Measurements from ENCODE around the gene ALKBH1. TPM values are rescaled to one million over a fixed set of nuclear protein-coding genes. Genes with fewer than 3 reads are reported as not detected.
A peak's percentile ranks its signal among the peaks of the same experiment; 100 is the strongest.

The ALKBH1 gene
- total and polyA plus RNA-seq, 12 donors: 3.5 to 18.0 (median 12.0) TPM

DNA sequence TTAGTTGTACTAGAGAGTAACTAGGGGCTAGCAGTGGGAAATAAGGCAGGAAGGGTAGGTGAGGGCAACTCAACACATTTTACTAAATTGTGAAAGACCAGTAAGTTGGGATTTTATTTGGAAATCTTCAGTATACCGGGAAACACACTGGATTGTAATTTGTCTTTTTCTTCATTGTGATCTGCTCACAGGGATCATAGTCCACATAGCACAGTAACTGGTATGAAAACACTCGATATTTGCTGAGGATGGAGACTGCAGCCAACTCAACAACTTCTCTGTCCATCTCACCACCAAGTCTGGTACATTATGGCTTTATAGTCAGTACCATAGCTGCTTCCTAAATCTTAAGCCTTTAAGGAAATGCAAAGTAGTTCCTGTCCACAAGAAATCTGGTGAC is 2.5 kb upstream of the ALKBH1 start:
- DNase-seq: no peak
- H3K27me3 ChIP-seq: no peaks in the 10 kb centered on the region
- H3K4me3 ChIP-seq: no peak overlapping the region
- H3K27ac ChIP-seq: no peak overlapping the region
- TF ChIP-seq, protein P1, sequence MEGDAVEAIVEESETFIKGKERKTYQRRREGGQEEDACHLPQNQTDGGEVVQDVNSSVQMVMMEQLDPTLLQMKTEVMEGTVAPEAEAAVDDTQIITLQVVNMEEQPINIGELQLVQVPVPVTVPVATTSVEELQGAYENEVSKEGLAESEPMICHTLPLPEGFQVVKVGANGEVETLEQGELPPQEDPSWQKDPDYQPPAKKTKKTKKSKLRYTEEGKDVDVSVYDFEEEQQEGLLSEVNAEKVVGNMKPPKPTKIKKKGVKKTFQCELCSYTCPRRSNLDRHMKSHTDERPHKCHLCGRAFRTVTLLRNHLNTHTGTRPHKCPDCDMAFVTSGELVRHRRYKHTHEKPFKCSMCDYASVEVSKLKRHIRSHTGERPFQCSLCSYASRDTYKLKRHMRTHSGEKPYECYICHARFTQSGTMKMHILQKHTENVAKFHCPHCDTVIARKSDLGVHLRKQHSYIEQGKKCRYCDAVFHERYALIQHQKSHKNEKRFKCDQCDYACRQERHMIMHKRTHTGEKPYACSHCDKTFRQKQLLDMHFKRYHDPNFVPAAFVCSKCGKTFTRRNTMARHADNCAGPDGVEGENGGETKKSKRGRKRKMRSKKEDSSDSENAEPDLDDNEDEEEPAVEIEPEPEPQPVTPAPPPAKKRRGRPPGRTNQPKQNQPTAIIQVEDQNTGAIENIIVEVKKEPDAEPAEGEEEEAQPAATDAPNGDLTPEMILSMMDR (IDR thresholded peaks at IDR 0.05): no peak
- no peak for TF ChIP-seq POLR2A (IDR thresholded peaks at IDR 0.05)
- H3K36me3 ChIP-seq (replicated peaks in 1 of 2): peaks cover 0 to 40% of the 10 kb centered on the region in 2 donors
- H3K9me3 ChIP-seq (replicated peaks in 1 of 3): no peaks in the 10 kb centered on the region
- WGBS, 4 donors: 84 to 92% (median 88%) methylated on average over 2 of the region's 2 CpGs
- intact Hi-C loops (cut with DNase I): no loop called here
- H3K4me1 ChIP-seq (replicated peaks in 1 of 2): peaks cover 9 to 31% of the 10 kb centered on the region in 2 donors

DNA sequence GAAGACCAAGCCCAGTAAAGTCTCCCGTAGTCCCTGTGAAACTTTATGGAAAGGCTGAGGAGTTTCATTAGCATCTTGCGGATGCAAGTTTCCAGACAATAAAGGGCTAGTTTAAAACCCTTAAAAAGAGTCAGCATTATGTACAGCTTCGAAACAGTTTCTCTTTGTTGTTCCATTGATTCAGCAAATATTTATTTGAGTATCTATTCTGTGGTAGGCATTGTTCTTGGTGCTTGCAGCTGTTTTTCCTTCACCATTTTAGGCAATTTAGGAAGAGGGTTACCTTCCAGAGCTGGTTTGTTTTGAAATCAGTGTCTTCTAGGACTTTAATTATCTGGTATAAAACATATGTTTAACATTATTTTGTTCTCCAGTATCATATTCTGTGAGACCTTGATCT is 1.6 kb upstream of the ALKBH1 start:
- no peaks in the 10 kb centered on the region for H3K27me3 ChIP-seq
- H3K4me3 ChIP-seq: peak overlapping the region in 1 of 4 donors; percentile 86
- intact Hi-C loops (cut with DNase I): loop anchor here in 1 of 2 donors (10.0 kb wide), 1 partner anchor 245 kb away; no protein-coding TSS in a partner anchor
- H3K9me3 ChIP-seq (replicated peaks in 1 of 3): no peaks in the 10 kb centered on the region
- no peak for DNase-seq
- no peak overlapping the region for H3K27ac ChIP-seq
- 83 to 87% (median 85%) methylated on average over 3 of the region's 3 CpGs for WGBS, 4 donors
- peaks cover 0 to 31% of the 10 kb centered on the region in 2 donors for H3K36me3 ChIP-seq (replicated peaks in 1 of 2)
- peaks cover 9 to 31% of the 10 kb centered on the region in 2 donors for H3K4me1 ChIP-seq (replicated peaks in 1 of 2)
- TF ChIP-seq POLR2A (IDR thresholded peaks at IDR 0.05): no peak
- TF ChIP-seq, protein P1 (IDR thresholded peaks at IDR 0.05): no peak

DNA sequence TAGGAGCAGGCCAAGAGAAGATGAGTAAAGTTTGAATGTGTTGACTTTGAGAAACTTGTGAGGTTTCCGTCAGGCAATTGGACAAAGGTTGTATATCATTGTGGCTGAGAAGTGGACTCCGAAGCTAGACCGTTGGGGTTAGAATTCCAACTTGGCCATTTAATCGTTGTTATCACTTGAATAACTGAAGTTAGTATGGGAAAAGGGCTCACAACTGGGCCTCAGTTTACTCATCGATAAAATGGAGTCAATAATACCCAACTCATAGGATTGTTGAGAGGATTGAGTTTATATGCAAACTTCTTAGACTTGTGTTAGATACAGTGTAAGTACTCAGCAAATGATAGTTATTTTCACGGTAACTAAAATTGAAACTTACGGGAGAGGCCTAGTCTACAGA is 926 bp upstream of the ALKBH1 start:
- WGBS, 4 donors: 16 to 20% (median 17%) methylated on average over 7 of the region's 7 CpGs
- H3K4me3 ChIP-seq: peak overlapping the region; percentile 73 to 98 (median 89)
- TF ChIP-seq, protein P1 (IDR thresholded peaks at IDR 0.05): no peak
- TF ChIP-seq POLR2A (IDR thresholded peaks at IDR 0.05): no peak
- no peaks in the 10 kb centered on the region for H3K9me3 ChIP-seq (replicated peaks in 1 of 3)
- no peaks in the 10 kb centered on the region for H3K27me3 ChIP-seq
- no peak overlapping the region for H3K27ac ChIP-seq
- intact Hi-C loops (cut with DNase I): loop anchor here in 1 of 2 donors (10.0 kb wide), 1 partner anchor 244 kb away; no protein-coding TSS in a partner anchor
- H3K36me3 ChIP-seq (replicated peaks in 1 of 2): peaks cover 0 to 30% of the 10 kb centered on the region in 2 donors
- H3K4me1 ChIP-seq (replicated peaks in 1 of 2): peaks cover 9 to 31% of the 10 kb centered on the region in 2 donors
- DNase-seq: no peak

DNA sequence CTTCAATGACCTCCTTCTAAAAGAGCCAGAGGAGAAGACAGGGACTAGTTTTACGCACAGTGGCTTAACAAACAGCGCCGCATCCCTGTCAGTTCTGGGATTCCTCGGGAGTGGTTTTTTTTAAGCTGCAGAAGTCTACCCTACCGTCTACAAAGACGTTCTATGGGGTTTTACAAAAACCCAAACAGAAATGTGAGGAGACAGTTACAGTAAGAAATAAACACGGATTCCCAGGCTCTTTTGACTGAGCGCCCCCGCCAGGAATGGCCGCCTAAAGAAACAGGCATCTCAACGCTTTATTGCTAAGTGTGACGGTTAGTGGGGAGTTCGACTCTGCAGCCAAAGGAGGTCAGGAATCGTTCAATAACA is 484 bp downstream of the ALKBH1 start:
- H3K4me3 ChIP-seq: peak overlapping the region; percentile 73 to 98 (median 89)
- peaks cover 9 to 31% of the 10 kb centered on the region in 2 donors for H3K4me1 ChIP-seq (replicated peaks in 1 of 2)
- peaks cover 0 to 39% of the 10 kb centered on the region in 2 donors for H3K36me3 ChIP-seq (replicated peaks in 1 of 2)
- TF ChIP-seq POLR2A (IDR thresholded peaks at IDR 0.05): no peak
- TF ChIP-seq, protein P1 (IDR thresholded peaks at IDR 0.05): peak in 5 of 6 experiments; percentile 9 to 43 (median 40)
- H3K9me3 ChIP-seq (replicated peaks in 1 of 3): no peaks in the 10 kb centered on the region
- peak; percentile 27 to 67 (median 44) for DNase-seq
- WGBS, 4 donors: 0 to 2% (median 0%) methylated on average over 14 of the region's 14 CpGs
- H3K27me3 ChIP-seq: no peaks in the 10 kb centered on the region
- H3K27ac ChIP-seq: peak overlapping the region in 3 of 5 donors; percentile 41 to 64 (median 62)
- intact Hi-C loops (cut with DNase I): loop anchor here in 1 of 2 donors (10.0 kb wide), 1 partner anchor 243 kb away; no protein-coding TSS in a partner anchor
